NCI-H774 (cell line): ENCODE data around the gene KCNIP1.
"Not testable (repeated sequence)": the region's sequence is repeated elsewhere in the genome, so short reads cannot be mapped to it uniquely, and the experiment has no call there.

Experiments used
- DNase-seq: peaks from one replicate; lab custom pipeline; 2025; lab: John Stamatoyannopoulos, UW

KCNIP1 gene

DNA sequence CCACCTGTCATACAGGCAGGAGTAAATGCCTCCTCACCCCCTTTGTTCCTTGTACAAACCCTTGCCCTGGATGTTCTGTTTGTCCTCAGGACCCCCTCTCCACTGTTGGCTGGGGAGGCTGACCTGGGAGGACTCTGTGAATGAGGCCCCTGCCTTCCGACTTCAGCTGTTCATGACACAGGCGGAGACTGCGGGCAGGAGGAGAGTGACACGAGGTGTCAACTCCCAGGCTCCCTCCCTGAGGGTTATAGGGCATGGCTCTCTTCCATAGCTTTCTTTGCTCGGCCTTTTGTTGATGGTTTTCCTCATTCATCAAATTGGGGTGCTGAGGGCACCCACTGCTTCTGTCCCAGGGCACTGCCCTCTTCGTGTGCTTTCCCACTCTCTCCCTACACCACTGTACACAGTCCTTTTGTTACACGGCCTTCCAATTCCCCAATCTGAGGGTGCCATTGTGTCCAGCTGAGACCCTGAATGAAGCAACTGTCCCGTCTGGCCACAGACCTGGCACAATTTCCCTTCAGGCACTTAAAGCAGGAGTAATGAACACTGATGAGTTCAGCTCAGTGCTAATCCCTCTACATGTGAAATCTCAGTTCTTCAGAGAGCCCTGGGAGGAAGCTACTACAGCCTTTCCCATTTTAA is 33.8 kb downstream of the KCNIP1 start:
- DNase-seq = no peak

DNA sequence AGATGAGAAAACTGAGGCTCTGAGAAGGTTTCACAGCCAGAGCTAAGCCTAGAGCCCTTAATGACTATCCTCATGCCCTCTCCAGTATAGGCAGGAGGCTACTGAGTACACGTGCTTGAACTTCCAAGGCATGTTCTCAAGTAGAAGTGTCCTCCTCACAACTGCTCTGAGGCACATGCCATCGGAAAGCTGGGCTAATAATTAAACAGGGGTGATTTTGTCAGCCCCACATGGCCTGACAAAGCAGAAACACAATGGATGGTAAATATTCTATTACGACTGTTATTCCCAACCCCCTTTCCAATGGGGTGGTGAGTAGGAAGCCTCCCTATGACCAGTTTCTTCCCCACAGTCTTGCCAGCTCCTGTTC is 34.3 kb downstream of the KCNIP1 start:
- no peak for DNase-seq

DNA sequence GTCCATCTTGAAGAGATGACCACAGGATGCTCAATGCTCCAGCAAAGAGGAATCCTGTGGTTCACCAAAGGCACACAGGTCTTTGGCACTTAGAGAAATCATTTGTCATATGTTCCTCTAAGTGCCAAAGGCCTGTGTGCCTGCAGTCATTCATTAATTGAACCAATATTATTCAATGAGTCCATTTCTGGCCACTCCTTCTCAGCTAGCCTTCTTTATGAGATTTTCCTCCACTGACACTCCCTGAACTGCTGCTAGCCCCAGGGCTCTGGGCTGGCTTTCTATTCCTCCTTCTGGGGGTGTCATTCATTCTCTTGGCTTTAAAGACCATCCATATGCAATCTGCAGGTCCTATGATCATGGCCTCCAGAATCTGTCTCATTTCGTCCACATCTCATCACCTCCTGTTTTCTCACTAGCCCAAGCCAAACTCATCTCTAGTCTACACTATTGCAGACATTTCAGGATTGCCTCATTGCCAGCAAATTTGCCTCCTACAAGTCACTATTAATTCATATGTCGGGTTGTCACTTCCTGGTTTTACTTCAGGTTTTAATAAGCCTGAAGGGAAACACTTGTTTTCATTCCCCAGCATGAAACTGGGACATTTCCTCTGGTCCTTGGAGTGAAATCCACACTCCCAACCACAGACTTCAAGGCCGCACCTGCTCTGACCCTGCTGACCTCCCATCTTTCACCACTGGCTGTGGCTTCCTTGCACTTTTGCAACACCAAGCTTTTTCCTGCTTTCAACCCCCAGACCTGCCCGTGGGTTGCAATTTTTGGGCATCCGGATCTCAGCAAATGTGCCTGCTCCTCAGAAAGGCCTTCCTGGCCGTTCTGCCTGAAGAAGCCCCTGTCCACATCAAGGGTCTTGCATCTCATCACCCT is 35.1 kb downstream of the KCNIP1 start:
- DNase-seq = no peak

DNA sequence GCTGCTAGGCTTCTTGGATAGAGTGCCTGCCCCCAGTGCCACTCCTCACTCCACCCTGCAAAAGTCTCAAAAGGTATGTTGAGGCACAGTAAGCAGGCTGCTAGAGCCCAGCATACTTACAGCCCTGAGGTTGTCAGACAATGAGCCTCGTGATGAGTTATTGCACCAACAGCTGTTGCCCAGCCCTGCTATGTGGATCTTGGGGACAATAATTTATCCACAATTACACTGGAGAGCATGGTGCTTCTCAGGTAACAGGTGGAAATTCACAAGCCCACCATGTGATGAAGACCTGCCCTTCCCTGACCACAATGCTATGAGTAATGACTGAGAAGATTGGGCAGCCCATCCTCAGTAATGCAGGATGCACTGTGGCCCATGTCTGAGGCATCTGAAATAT is 36.5 kb downstream of the KCNIP1 start:
- DNase-seq = no peak

DNA sequence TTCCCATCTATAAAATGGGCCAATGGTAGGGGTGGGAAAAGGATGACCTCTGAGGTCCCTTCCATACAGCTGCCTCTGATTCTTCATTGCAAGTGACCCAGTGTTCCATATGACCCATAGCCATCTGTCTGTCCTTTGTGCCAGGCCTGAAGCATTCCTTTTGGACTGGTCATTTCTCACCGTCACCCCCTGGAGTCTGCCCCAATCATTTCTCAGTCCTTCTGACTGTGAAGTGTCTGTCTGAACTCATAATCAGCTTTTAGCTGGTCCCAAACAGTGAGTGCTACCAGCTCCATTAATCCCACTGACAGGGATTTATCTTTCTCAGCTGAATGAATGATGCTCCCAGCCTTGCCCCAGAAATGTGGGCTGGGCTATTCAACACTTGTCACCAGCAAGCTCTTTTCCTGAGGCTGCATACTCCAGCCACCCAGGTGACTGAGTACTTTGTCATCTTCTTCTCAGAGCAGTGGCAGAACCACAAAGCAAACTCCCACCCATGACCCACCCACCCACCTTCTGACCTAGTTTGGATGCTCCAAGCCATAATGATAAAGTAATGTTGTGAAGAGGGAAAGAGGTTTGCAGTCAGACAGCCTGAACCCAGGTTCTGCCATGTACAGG is 37.4 kb downstream of the KCNIP1 start:
- DNase-seq = no peak

DNA sequence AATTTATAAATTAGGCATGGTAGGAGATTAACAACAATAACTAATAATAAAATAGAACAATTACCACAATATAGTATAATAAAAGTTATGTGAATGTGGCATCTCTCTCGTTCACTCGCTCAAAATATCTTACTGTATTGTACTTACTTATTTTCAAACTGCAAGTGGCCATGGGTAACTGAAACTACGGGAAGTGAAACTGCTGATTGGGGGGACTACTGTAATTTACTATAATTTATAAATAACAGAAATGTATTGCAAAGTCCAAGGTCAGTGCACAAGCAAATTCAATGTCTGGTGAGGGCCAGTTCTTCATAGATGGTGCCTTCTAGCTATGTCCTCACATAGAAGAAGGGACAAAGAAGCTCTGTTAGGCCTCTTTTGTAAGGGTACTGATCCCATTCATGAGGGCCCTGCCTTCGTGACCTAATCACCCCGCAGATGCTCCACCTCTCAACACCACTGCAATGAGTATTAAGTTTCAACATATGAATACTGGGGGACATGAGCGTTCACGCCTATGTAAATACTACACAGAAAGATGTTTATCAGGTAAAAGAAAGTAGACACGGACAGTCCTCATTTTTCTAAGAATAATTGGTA is 39.0 kb downstream of the KCNIP1 start:
- DNase-seq = no peak

DNA sequence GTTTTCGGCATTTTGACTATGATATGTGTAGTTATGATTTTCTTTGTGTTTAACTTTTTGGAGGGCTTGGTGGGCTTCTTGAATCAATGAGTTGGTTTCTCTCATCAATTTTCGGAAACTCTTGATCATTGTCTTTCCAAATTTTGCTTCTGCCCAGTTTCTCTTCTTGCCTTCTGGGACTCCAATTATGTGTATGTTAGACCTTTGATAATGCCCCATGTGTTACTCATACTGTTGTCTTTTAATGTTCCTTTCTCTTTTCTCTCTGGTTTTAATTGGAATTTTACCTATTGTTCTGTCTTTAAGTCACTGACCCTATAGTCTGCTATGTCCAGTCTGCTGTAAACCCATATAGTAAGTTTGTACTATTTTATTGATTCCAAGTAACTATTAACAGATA is 41.5 kb downstream of the KCNIP1 start:
- no peak for DNase-seq

DNA sequence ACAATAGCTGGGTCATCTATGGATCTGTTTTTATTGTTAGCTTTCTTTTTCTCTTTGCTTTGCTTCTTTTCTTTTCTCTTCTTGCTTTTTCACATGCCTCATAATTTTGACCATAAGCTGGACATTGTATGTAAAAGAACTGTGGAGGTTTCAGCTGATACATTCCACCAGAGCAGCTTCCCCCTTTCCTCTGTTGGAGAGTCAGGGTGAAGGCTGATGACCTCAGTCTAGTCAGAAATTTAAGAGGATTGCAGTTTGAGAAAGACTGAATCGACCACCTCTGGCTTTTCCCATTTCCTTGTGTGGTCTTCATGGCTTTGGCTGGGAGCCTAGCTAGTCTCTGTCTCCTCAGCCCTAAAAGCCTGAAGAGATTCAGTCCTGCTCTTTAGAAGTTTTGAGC is 42.0 kb downstream of the KCNIP1 start:
- DNase-seq = no peak

DNA sequence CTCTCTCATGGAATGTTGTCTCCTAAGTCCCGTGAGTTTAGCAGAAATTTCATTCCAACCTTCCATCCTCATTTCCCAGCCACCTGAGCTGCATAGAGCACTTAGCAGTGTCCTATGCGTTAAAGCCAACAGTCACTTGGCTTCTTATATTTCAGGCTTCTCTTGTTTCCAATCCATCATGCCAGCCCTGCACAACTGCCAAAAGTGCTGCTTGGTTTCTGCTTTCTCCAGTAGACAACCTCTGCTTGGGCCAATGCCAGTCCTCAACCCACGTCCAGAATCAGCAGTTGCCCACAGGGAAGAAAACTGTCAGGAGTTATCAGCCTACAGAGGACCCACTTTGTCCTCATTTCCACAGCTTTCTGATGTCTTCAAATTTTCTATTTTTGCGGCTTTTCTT is 42.5 kb downstream of the KCNIP1 start:
- no peak for DNase-seq

DNA sequence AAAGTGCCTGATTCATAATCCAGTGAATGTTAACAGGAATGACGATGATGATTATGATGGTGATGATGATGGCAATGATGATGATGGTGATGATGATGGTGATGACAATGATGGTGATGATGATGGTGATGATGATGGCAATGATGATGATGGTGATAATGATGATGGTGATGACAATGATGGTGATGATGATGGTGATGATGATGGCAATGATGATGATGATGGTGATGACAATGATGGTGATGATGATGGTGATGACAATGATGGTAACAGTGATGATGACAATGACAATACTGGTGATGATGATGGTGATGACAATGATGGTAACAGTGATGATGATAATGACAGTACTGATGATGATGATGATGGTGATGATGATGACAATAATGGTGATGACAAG is 46.6 kb downstream of the KCNIP1 start:
- not testable (repeated sequence) for DNase-seq

DNA sequence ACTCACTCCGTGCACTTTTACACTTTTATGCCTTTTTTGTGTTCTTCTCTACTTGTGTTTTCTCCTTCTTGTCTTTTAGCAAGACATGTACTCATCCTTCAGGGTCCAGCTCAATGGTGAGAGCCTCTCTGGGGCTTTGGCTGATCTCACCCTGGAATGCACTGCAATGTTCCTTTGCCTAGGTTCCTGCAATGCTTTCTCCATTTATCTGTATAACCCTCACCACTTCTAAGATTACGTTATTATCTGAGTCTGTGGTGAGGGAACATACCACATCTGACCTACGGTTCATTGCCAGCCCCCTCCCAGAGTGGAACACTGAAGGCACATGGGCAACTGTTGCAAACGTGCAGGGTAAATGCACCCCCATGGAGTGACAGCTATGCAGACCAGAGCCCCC is 47.3 kb downstream of the KCNIP1 start:
- DNase-seq = no peak

DNA sequence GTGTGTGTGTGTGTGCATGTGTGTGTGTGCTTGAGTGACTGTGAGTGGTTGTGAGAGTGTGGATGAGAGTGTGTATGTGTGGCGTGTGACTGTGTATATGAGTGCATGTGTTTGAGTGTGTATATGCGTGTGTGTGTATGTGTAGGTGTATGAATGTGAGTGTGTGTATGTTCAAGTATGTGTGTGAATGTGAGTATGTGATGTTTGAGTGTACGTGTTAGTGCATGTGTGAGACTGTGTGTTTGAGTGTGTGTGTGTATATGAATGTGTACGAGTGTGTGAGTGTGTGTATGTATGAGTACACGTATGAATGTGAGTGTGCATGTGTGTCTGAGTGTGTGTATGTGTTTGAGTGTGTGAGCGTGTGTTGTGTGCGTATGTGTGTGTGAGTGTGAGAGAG is 47.8 kb downstream of the KCNIP1 start:
- no peak for DNase-seq

DNA sequence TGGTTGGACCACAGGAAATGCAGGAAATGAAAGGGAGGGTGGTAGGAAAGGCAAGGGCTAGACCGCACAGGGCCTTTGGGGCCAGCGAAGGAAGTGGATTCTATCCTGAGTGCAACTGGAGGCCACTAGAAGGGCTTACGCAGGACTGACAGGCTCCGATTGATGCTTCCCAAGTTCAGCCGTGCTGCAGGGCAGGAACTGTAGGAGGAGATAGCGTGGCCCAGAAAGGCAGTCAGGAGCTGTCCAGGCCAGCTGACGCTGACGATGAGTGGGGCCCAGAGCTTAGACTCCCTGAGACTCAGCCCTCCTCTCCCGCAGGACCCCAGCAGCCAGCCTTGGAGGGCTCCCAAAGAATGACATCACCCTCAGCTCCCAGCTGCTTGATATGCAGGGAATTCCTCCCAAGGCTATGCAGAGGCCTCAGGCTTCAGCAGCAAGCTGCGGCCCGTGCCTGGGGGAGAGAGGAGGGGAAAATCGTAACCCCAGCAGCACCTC is 48.8 kb downstream of the KCNIP1 start:
- no peak for DNase-seq

DNA sequence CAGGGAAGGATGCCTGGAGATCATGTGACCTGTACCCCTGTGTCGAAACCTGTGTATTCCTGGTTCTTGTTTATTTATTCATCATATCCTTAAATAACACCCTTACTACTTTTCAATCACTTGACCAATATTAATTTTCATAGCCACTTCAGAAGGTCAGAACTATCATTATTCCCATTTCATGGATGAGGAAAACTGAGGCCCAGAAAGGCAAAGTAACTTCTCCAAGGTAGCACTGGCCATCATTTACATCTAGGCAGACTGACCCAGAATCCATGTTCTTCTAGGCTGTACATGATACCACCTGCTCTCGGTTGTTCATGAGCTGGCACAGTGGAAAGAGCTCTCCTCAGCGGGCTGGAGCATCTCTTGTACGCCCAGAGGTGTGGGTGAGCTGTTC is 49.4 kb downstream of the KCNIP1 start:
- DNase-seq = no peak

DNA sequence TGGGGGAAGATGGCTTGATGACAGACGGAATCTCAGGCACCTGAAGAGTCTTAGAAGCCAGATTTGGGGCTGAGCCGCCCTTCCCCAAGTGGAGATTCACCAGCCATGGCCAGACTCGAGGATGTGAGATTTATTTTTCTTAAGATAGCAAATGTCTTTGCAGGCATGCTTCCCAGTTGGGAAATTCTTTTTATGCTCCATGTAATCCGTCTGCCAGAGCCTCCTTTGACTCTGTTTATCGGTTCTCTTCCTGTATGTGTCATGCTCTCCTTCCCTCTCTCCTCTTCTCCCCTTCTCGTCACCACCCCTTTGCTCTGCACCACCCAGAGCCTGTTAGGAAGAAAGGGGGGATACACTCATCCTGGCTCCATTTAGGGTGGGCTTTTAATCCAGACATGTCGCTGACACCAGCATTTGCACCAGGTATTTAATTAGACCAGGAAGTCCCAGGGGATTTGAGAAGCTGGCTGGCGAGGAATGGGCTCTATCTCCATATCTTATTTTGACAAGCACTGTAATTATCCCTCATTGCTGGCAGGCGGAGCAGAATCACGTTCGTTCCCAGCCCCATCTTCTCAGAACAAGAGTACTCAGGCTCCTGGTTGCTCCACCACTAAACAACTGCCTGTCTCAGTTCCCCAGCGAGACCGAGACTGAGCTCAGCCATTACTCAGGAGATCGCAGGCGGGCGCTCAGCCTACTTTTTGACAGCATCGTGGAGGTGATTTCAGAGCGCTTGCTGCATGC is 50.9 kb downstream of the KCNIP1 start:
- no peak for DNase-seq

DNA sequence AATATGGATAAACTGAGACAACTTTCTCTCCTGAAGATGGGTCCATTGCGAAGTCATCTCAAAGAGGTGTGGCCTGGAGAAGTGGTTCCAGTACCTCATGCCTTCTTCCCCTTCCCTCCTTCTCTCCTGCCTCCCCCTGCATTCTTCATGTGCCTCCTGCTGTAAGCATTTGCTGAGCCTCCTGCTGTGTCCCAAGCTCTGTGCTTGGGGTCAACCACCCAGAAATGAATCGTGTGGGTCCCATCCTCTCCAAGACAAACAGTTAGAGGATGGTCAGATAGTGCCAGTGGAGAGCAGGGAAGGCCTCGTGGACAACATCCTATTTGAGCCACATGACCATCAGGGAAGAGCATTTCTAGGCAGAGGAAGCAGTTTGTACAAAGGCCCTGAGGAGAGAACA is 53.5 kb downstream of the KCNIP1 start:
- no peak for DNase-seq

DNA sequence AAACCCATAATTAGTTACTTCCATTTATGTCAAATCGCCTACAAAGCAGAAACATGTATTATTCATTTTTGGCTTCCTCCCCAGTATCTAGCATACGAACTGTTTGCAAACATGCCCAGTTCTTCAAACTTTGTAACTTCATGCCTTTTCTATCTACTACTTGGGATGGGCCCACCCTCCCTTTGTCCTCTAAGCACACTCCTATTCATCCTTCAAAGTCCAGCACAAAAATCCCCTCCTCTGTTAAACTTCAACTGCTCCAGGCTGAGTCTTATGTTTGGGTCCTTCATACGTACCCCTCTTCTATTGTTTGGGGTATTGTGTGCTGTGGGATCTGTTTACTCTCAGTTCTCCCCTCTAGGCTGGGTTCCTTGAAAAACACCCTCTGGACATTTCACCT is 55.5 kb downstream of the KCNIP1 start:
- DNase-seq = no peak

DNA sequence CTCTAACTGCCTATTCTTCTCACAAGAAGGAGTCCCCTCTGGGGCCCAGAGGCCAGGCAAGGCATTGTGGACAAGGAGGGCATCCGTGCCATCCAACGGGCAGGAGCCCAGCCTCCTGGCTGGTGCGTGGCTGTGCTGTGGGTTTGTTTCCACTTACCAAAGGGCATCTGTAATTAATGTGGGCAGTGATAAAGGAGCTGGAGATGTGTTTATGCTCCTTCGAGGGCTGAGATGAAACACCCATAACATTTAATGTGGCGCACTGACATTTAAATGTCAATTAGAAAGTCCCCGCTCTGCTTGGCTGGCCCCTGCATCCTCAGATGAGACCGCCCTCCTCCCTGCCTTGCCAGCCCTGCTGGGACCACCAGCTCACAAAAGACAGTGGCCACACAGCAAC is 57.1 kb downstream of the KCNIP1 start:
- DNase-seq = no peak

DNA sequence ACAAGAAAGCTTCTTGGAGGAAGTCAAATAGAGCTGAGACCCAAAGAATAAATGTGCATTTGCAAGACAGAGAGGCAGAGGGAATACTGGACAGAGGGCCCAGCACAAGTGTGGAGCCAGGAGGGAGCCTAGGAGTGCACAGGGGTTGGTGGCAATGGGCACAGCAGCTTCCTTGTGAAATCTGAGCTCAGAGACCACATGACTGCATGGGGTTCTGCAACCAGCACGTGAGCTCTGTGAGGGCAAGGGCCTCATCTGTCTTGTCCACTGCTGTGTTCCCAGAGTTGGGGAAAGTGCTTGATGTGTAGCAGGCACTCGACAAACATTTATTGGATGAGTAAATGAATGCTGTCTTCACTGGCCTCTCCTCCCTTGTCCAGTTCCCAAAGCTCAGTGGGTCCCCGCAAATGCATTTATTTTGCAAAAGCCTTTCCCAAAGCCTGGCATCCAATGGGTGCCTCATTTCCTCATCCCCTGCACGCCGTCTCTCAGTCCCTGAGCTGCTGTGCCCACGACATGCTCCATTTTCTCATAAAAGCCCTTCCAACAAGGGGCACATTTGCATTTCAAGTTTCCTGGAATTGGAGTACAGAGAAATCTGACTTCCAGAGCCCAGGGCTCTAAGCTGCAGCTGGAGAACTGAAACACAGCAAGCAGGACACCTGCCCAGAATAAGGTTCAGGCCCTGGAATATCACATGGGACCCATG is 58.5 kb downstream of the KCNIP1 start:
- DNase-seq = no peak

DNA sequence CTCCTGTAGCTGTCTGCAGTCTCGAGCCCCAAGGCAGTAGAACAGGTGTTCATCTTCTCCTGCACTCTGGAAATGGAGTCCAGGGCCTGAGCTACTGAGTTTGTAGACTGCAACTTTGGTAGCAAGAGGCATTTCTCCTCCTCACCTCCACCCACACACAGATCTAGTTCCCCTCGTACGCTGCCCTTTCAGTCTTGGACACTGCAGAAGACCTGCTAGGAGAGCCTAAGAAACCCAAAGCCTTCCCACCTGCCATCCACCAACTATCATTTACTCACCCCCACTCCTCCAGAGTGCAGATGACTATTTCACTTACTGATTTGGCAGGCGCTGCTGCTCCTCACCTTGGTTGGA is 59.0 kb downstream of the KCNIP1 start:
- no peak for DNase-seq

DNA sequence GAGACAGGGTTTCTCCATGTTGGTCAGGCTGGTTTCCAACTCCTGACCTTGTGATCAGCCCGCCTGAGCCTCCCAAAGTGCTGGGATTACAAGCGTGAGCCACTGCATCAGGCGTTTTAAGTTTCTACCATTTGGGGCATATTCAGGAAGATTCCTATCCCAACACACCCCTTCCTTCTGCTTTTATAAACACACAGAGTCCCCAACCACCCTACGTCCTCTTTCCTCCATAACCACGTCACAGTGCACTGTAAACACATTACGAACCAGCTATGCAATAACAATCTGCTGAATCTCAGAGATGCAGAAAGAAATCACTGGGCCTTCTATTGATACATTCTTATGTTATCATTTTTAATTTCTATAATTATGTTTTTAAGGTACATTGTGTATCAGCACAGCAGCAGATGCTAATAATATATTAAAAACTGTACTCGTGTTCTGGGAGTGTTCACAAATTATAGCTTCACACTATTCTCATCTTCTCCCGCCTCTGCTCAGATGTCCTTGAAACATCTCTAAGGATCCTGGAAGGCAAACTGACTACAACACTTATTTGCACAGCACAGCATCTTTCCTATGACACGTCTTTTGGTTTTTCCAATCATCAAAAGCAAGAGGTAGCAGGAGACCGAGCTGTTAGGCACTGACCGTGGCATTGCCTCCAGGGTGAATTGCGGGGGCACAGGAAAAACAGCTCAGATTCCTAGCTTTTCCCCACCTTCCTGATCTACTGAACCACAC is 60.2 kb downstream of the KCNIP1 start:
- no peak for DNase-seq
